Hematopoietic multipotent progenitor cell treated with erythropoietin and hydrocortisone succinate and interleukin-3 and kit ligand, for 6 days (in vitro differentiated cells): Measurements from ENCODE around the gene WNT4.

ENCODE experiments used
- DNase-seq: peaks from one replicate; pipeline ENCODE4 v3.0.0-alpha.2; 2015

Gene WNT4

GRCh38 chr1:22163137-22163536, 20.2 kb upstream of the WNT4 start:
- DNase-seq, result no peak

- DNase-seq, result no peak
Observed at GRCh38 chr1:22159891-22160290, 17.0 kb upstream of the WNT4 start.

GRCh38 chr1:22158654-22159053, 15.8 kb upstream of the WNT4 start:
- no peak for DNase-seq

GRCh38 chr1:22157359-22157966, 14.6 kb upstream of the WNT4 start:
- no peak for DNase-seq

- no peak for DNase-seq
Observed at GRCh38 chr1:22155517-22155916, 12.6 kb upstream of the WNT4 start.

GRCh38 chr1:22154626-22155025, 11.7 kb upstream of the WNT4 start:
- no peak for DNase-seq

GRCh38 chr1:22153660-22154437, 11.0 kb upstream of the WNT4 start:
- no peak for DNase-seq

GRCh38 chr1:22150923-22151322, 8.0 kb upstream of the WNT4 start:
- DNase-seq, result no peak

GRCh38 chr1:22142315-22143064, 407 bp downstream of the WNT4 start:
- peak; percentile 25 for DNase-seq

- DNase-seq, result no peak
Observed at GRCh38 chr1:22141554-22142314, 1.2 kb downstream of the WNT4 start.

- DNase-seq, result no peak
Observed at GRCh38 chr1:22140694-22141093, 2.2 kb downstream of the WNT4 start.

- no peak for DNase-seq
Observed at GRCh38 chr1:22139817-22140216, 3.1 kb downstream of the WNT4 start.

- no peak for DNase-seq
Observed at GRCh38 chr1:22139066-22139594, 3.8 kb downstream of the WNT4 start.

GRCh38 chr1:22137004-22137720, 5.7 kb downstream of the WNT4 start:
- DNase-seq, result no peak

GRCh38 chr1:22133931-22134324, 9.0 kb downstream of the WNT4 start:
- DNase-seq, result no peak

- DNase-seq, result no peak
Observed at GRCh38 chr1:22133247-22133930, 9.5 kb downstream of the WNT4 start.

GRCh38 chr1:22132517-22133235, 10.2 kb downstream of the WNT4 start:
- no peak for DNase-seq

GRCh38 chr1:22131875-22132486, 10.9 kb downstream of the WNT4 start:
- DNase-seq, result peak; percentile 69

GRCh38 chr1:22131062-22131461, 11.8 kb downstream of the WNT4 start:
- DNase-seq, result no peak

GRCh38 chr1:22129501-22130117, 13.3 kb downstream of the WNT4 start:
- no peak for DNase-seq
